ENCODE data around the gene SCN7A.
A peak's percentile ranks its signal among the peaks of the same experiment; 100 is the strongest.

Gene SCN7A

DNA sequence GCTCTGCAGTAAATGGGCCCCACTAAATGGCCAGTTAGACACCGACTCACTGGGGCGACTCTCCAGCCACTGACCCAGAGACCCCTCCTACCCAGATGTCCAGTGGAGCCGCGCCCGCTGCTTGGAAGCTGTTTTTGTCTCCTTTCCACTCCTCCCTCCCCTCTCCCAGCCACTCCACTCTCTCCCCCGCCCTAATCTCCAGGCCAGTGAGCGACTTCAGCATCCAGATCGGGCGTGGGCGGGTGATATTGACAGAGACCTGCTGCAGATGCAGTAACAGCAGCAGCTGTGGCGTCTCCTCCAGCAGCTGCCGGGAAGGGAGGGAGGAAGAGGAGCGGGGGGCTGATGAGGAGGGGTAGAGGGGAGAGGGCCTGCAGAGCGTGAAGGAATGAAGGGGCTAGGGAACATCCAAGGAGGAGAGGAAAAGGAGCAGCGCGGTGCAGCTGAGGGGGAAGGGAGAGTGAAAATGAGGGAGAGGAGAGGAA, at the start of gene SCN7A:
Gene SCN7A, minus strand, starts transcription at position 110 of the 485 bp plus-strand sequence. CDS start 16,553 bp downstream, outside the sequence.
- TF ChIP-seq, protein P1, sequence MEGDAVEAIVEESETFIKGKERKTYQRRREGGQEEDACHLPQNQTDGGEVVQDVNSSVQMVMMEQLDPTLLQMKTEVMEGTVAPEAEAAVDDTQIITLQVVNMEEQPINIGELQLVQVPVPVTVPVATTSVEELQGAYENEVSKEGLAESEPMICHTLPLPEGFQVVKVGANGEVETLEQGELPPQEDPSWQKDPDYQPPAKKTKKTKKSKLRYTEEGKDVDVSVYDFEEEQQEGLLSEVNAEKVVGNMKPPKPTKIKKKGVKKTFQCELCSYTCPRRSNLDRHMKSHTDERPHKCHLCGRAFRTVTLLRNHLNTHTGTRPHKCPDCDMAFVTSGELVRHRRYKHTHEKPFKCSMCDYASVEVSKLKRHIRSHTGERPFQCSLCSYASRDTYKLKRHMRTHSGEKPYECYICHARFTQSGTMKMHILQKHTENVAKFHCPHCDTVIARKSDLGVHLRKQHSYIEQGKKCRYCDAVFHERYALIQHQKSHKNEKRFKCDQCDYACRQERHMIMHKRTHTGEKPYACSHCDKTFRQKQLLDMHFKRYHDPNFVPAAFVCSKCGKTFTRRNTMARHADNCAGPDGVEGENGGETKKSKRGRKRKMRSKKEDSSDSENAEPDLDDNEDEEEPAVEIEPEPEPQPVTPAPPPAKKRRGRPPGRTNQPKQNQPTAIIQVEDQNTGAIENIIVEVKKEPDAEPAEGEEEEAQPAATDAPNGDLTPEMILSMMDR (IDR thresholded peaks at IDR 0.05; ENCODE audit: low read depth, low read length): no peak
- DNase-seq (ENCODE audit: extremely low read depth, low read depth): no peak

DNA sequence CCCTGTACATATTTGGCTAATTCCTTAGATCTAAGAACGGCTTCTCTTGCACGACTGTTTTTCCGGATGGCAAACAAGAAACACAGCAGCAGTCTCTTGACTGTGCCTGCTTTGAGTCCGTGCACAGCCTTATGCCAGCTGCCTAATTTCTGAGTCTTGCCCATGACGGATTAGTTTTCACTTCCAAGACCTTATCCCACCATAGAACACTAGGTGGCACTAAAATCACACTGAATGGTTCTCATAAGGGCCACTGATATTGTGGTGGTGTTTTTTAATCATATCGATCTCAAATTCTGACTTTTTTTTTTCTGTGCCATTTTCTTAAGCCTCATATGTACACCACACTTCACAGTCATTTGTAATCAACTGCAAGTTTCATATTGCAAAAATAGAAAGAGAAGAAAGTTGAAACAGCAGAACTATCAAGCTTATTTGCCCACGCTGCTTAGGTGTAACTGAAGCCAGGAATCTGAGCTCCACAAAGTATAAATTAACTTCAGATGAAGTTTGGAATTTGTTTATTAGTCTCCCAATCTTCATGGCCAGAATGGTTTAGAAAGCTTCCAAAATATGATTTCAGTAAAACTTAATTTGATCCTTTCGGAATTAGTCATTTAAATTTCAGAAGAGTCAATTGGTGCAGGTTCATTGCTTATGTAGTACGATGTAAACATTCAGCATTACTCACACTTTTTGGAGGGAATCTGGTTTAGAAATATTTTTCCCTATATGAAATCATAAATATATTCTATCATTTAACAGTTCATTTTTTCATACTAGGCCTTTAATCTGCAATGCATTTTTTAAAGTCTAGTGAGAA, 45.5 kb upstream of the SCN7A start:
- peak; percentile 57 for DNase-seq (ENCODE audit: extremely low read depth, low read depth)

DNA sequence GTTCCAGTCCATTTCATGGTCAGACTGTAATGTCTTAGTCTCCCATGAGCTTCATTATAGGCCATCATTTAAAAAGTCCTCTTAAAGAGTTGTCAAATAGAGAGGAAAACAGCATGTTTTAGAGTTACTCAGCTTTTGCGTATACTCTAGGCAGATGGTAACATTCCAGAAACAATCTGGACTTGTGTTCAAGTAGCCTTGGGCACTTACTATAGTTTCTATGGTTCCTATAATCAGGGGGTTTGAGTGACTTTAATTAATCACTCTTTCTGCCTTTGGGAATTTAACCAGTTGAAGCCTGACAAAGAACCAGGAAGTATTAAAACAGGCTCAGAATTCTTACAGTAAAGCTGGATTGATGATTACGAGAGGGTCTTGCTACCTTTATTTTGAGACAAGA, 42.1 kb upstream of the SCN7A start:
- TF ChIP-seq, protein P1 (IDR thresholded peaks at IDR 0.05; ENCODE audit: low read depth, low read length): no peak
- no peak for DNase-seq (ENCODE audit: extremely low read depth, low read depth)

More for the DNA sequence above, 45.5 kb upstream of the SCN7A start:
- TF ChIP-seq, protein P1 (IDR thresholded peaks at IDR 0.05; ENCODE audit: low read depth, low read length): peak; percentile 76

DNA sequence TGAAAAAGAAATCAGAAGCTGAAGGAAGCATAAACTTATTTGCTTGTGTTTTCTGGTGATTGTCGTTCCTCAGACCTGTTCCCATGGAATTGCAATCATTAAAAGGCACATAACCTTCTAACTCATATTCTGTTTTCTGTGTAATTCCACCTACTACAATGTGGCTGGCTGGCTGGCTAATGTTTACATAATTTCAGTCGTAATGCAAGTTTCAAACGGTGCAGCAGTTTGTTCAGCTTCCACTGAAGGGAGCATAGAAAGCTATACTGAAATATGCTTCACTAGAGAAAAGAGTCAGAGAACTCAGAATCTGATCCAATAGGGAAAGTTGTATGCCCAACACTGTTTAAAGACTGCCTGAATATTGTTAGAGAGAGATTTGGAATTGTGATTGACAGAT, 27.1 kb upstream of the SCN7A start:
- TF ChIP-seq, protein P1 (IDR thresholded peaks at IDR 0.05; ENCODE audit: low read depth, low read length): no peak
- no peak for DNase-seq (ENCODE audit: extremely low read depth, low read depth)

DNA sequence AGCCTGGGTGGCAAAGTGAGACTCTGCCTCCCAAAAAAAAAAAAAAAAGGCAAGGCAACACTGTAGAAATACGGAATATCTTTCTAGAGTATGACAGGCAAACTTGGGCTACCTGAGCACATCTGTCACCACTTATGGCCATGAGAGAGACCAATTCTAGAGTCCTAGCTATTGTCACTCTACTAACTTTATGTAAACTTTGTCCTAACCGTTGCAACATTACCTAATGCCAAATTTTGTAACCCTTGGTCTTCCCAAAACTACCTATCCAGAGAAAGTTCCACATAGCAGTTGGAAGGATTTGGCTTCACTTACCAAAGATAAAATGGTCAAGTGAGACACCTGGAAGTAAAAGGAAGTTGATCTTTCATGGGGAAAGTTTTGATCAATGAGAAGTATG, 26.6 kb upstream of the SCN7A start:
- no peak for DNase-seq (ENCODE audit: extremely low read depth, low read depth)
- TF ChIP-seq, protein P1 (IDR thresholded peaks at IDR 0.05; ENCODE audit: low read depth, low read length): no peak

DNA sequence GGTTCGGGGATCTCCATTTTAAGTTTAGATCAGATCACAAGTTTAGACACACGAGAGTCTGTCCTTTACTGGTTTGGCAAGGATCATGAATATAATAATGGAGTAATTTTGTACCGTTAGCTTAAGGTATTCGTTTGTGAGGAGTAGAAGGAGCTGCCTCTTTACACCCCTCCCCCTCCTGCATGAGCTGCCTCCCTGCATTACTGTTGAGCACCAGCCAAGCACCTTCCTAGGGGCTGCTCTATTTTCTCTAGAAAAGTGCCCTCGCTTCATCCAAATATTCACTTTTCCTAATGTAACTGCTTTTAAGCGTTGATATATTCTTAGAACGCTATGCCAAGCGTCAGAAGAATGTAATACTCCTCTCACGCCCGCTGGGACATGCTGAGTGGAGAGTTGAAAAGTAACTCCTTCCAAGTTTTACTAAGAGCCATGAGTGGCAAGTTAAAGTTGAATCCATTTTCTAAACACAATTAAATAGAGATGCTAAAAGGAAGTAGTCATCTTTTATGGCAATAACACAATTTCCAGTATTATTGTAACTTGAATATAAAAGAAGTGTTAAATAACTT, 25.4 kb upstream of the SCN7A start:
- TF ChIP-seq, protein P1 (IDR thresholded peaks at IDR 0.05; ENCODE audit: low read depth, low read length): no peak
- DNase-seq (ENCODE audit: extremely low read depth, low read depth): no peak
